T follicular helper cell (primary cell): ENCODE results near the gene HLA-DOA.

Experiments
- DNase-seq: peaks from one replicate; pipeline ENCODE4 v3.0.0-alpha.2; 2020; ENCODE audit warnings: low read depth

HLA-DOA gene

GRCh38 chr6:32977953-32978324, 31.5 kb downstream of the HLA-DOA start:
- DNase-seq, result no peak

GRCh38 chr6:32977272-32977952, 32.0 kb downstream of the HLA-DOA start:
- DNase-seq, result no peak

- no peak for DNase-seq
These were observed 32.9 kb downstream of the HLA-DOA start for GRCh38 chr6:32976334-32977069.

- no peak for DNase-seq
These were observed 33.5 kb downstream of the HLA-DOA start for GRCh38 chr6:32975886-32976285.

GRCh38 chr6:32974541-32975308, 34.7 kb downstream of the HLA-DOA start:
- no peak for DNase-seq

- peak; percentile 29 for DNase-seq
These were observed 35.4 kb downstream of the HLA-DOA start for GRCh38 chr6:32974016-32974333.

GRCh38 chr6:32973144-32974015, 36.0 kb downstream of the HLA-DOA start:
- DNase-seq, result peak; percentile 58

- DNase-seq, result peak; percentile 48
These were observed 36.8 kb downstream of the HLA-DOA start for GRCh38 chr6:32972353-32973143.

GRCh38 chr6:32971581-32972352, 37.6 kb downstream of the HLA-DOA start:
- DNase-seq, result peak; percentile 100

- DNase-seq, result no peak
These were observed 38.2 kb downstream of the HLA-DOA start for GRCh38 chr6:32971242-32971580.

- peak; percentile 60 for DNase-seq
These were observed 38.8 kb downstream of the HLA-DOA start for GRCh38 chr6:32970413-32971241.

- DNase-seq, result peak; percentile 40
These were observed 39.5 kb downstream of the HLA-DOA start for GRCh38 chr6:32969685-32970412.

- DNase-seq, result peak; percentile 43
These were observed 40.3 kb downstream of the HLA-DOA start for GRCh38 chr6:32968867-32969684.

GRCh38 chr6:32968093-32968866, 41.1 kb downstream of the HLA-DOA start, which contains the start of gene BRD2:
BRD2 (plus strand) TSS chr6:32968594; CDS start chr6:32972899, 4,305 bp downstream.
- DNase-seq, result peak; percentile 96

- no peak for DNase-seq
These were observed 42.0 kb downstream of the HLA-DOA start for GRCh38 chr6:32967151-32968091.

- DNase-seq, result no peak
These were observed 44.6 kb downstream of the HLA-DOA start for GRCh38 chr6:32964776-32965175.
